ENCODE data around the gene RBM38. TPM values are rescaled to one million over a fixed set of nuclear protein-coding genes. Genes with fewer than 3 reads are reported as not detected.
A peak's percentile ranks its signal among the peaks of the same experiment; 100 is the strongest.

The RBM38 gene
- total and polyA plus RNA-seq, 10 of the 15 experiments (the other 5 are each of a cell fraction or from before 2014, with no cell fraction given): 0.32 to 118 (median 25.2) TPM

GRCh38 chr20:57396984-57397692 is 5.9 kb downstream of the RBM38 start:
- peaks cover 11% of the 10 kb centered on the region for H4K20me1 ChIP-seq (ENCODE audit: control insufficient read depth, insufficient read depth)
- intact Hi-C loops (cut with micrococcal nuclease; ENCODE audit: unreplicated experiment): loop anchor here (5.0 to 10.0 kb wide), 2 partner anchors 220 to 288 kb away; no protein-coding TSS in a partner anchor
- in situ Hi-C loops (cut with MboI): loop anchor here (10.0 to 25.0 kb wide), 4 partner anchors 288 to 1608 kb away; partner anchors contain the start of genes CTSZ and STX16
- 27% methylated on average over 16 of the region's 16 CpGs for WGBS (ENCODE audit: insufficient coverage, insufficient replicate concordance, low lambda C conversion rate, missing lambda C conversion rate)
- no TSS peak for BruUV-seq (replicated peaks)
- H3K27me3 ChIP-seq (replicated peaks in 1 of 2; ENCODE audit: control insufficient read depth in 2 of 2, insufficient read depth in 2 of 2, low read length in 1 of 2): no peaks in the 10 kb centered on the region
- ChIA-PET RAD21 (ENCODE audit: unreplicated experiment) (interaction anchor here (0.8 to 4.8 kb wide), 9 partner anchors 16 to 222 kb away, joined by 3 to 52 read pairs (median 4); no protein-coding TSS in a partner anchor), POLR2A (interaction anchor here (0.5 to 6.9 kb wide), 9 partner anchors 8 to 96 kb away, joined by 3 to 58 read pairs (median 12); partner anchors contain the start of gene RBM38), SMC1A (ENCODE audit: uncharacterized antibody, unreplicated experiment) (interaction anchor here (1.8 to 4.7 kb wide), 8 partner anchors 14 to 101 kb away, joined by 6 to 29 read pairs (median 16); no protein-coding TSS in a partner anchor), CTCF (interaction anchor here (0.7 to 4.4 kb wide), 7 partner anchors 16 to 101 kb away, joined by 3 to 28 read pairs (median 5); no protein-coding TSS in a partner anchor)
- H3K36me3 ChIP-seq (ENCODE audit: control insufficient read depth in 2 of 2, insufficient read depth in 2 of 2, low read length in 1 of 2): peaks cover 20 to 29% of the 10 kb centered on the region in 2 experiments
- H3K79me2 ChIP-seq (ENCODE audit: control insufficient read depth, insufficient read depth, low read length): peaks cover 95% of the 10 kb centered on the region
- no peak overlapping the region for H2AFZ ChIP-seq (ENCODE audit: control insufficient read depth, low read depth, low read length)
- peak overlapping the region; percentile 59 for H3K4me3 ChIP-seq
- no peak for FAIRE-seq
- H3K4me1 ChIP-seq (ENCODE audit: control insufficient read depth, insufficient read depth, low read length): peaks cover 72% of the 10 kb centered on the region
- H3K27ac ChIP-seq (ENCODE audit: control insufficient read depth, insufficient read depth): peak overlapping the region; percentile 97
- peak; percentile 4 for ATAC-seq
- H3K4me2 ChIP-seq (ENCODE audit: control insufficient read depth, insufficient read depth): peak overlapping the region; percentile 99
- H3K9ac ChIP-seq (ENCODE audit: control insufficient read depth, insufficient read depth, low read length): peak overlapping the region; percentile 77
- H3K9me3 ChIP-seq (replicated peaks; ENCODE audit: control insufficient read depth, insufficient read depth, low read length): no peaks in the 10 kb centered on the region
- DNase-seq (ENCODE audit: low read depth, low spot score): no peak
- TF ChIP-seq POLR2A (IDR thresholded peaks at IDR 0.05; ENCODE audit: low read depth, low read length): peak; percentile 73
- no peak for TF ChIP-seq CHD4 (IDR thresholded peaks at IDR 0.05)
- TF ChIP-seq NRF1 (conservative IDR thresholded peaks at IDR 0.05; ENCODE audit: low read depth, low read length): no peak
- no peak for TF ChIP-seq POLR2AphosphoS2 (IDR thresholded peaks at IDR 0.05; ENCODE audit: low read depth, low read length)
- TF ChIP-seq POU2F2 (IDR thresholded peaks at IDR 0.05; ENCODE audit: borderline replicate concordance, low read depth, low read length): peak; percentile 16; the same call in 1 of the 3 replicates
- peak; percentile 44 to 76; a peak in 3 of 4 replicates for TF ChIP-seq BHLHE40 (IDR thresholded peaks at IDR 0.05; ENCODE audit: borderline replicate concordance in 1 of 2, low read depth in 2 of 2, low read length in 1 of 2)
- TF ChIP-seq HDGF (IDR thresholded peaks at IDR 0.05): peak; percentile 64; the same call in 1 of the 2 replicates
- peak; percentile 23; the same call in 1 of the 2 replicates for TF ChIP-seq IKZF1 (conservative IDR thresholded peaks at IDR 0.05)
- TF ChIP-seq POLR2AphosphoS5 (IDR thresholded peaks at IDR 0.05; ENCODE audit: low read length): peak; percentile 67
- TF ChIP-seq ZBTB40 (IDR thresholded peaks at IDR 0.05; ENCODE audit: borderline replicate concordance): no peak
- no peak for TF ChIP-seq BCLAF1 (IDR thresholded peaks at IDR 0.05)
- TF ChIP-seq STAT1 (conservative IDR thresholded peaks at IDR 0.05): no peak; the same call in 1 of the 2 replicates
- peak; percentile 81 for TF ChIP-seq PKNOX1 (IDR thresholded peaks at IDR 0.05)
- TF ChIP-seq SMARCA5 (IDR thresholded peaks at IDR 0.05): 0 out of 2 replicates have a peak, but pooled peaks have one; percentile 2
- TF ChIP-seq PAX5 (IDR thresholded peaks at IDR 0.05; ENCODE audit: borderline replicate concordance, low read depth, low read length): peak; percentile 16; the same call in 1 of the 2 replicates

Data from GM12878 (cell line).